Sigmoid colon (tissue), 7 donors: ENCODE data around the gene RPL38. TPM values are rescaled to one million over a fixed set of nuclear protein-coding genes. Genes with fewer than 3 reads are reported as not detected.

Experiments used
- DNase-seq: peaks from one replicate; pipeline ENCODE4 v3.0.0-alpha.2; 2019
- H3K27ac ChIP-seq, 4 donors: fragments of 200-600 bp; sonication (generic); one replicate each; pipeline ENCODE4 v1.5.1; 2016 to 2019; ENCODE audit warnings: mild to moderate bottlenecking in 1 of 4
- H3K27me3 ChIP-seq, 3 donors: fragments of 200-600 bp; sonication (generic); one replicate each; pipeline ENCODE4 v1.5.1; 2019; ENCODE audit warnings: mild to moderate bottlenecking in 1 of 3
- H3K36me3 ChIP-seq, 4 donors: fragments of 200-600 bp; sonication (generic); one replicate each; pipeline ENCODE4 v1.5.1; 2016 to 2019
- H3K4me1 ChIP-seq, 4 donors: fragments of 200-600 bp; sonication (generic); one replicate each; pipeline ENCODE4 v1.5.1; 2017 to 2019
- H3K4me3 ChIP-seq, 4 donors: fragments of 200-600 bp; sonication (generic); one replicate each; pipeline ENCODE4 v1.5.1; 2017 to 2019; ENCODE audit warnings: mild to moderate bottlenecking in 2 of 4, moderate library complexity in 1 of 4
- H3K9me3 ChIP-seq, 4 donors: fragments of 200-600 bp in 3 of 4; sonication (generic) in 3 of 4; one replicate each; pipeline versions ENCODE4 v1.5.1 to v1.6.1; 2013 to 2019
- CTCF ChIP-seq, 4 experiments: fragments of 450-650 bp in 3 of 4; fragments of 200-600 bp in 1 of 4; IDR thresholded peaks; one replicate each; pipeline ENCODE4 v1.5.1; 2016 to 2019; ENCODE audit warnings: antibody characterized with exemption in 4 of 4, mild to moderate bottlenecking in 3 of 4, moderate library complexity in 2 of 4
- EP300 ChIP-seq, 4 donors: sonication (generic); formaldehyde crosslinking; IDR thresholded peaks; one replicate each; pipeline ENCODE4 v1.6.1; 2017; ENCODE audit warnings: antibody characterized with exemption in 4 of 4
- POLR2A ChIP-seq, 2 donors: fragments of 450-650 bp; IDR thresholded peaks; one replicate each; pipeline ENCODE4 v1.6.1; 2016; ENCODE audit warnings: antibody characterized with exemption in 2 of 2, mild to moderate bottlenecking in 2 of 2, moderate library complexity in 2 of 2
- POLR2AphosphoS5 ChIP-seq, 4 donors: sonication (generic); formaldehyde crosslinking; IDR thresholded peaks; one replicate each; pipeline ENCODE4 v1.6.1; 2017; ENCODE audit warnings: antibody characterized with exemption in 4 of 4
- WGBS, 2 donors: extraction: QIAGEN DNeasy Blood & Tissue Kit; methylation state at CpG; one replicate each; pipeline ENCODE4 v1.1.7; 2013; 5-methylcytosine and 5-hydroxymethylcytosine counted together
- intact Hi-C: fragments of 100-400 bp; cut with DNase I; formaldehyde crosslinking; loops from one replicate; pipeline ENCODE4 v1.15.1; 2023
- polyA plus RNA-seq, 3 donors: library from polyadenylated mRNA; stranded (reverse); fragments of 200-250 nt; gene quantifications; one replicate each; pipeline ENCODE4 v1.2.3, GENCODE V29; 2013
- total RNA-seq, 4 donors: library from RNA; depleted of rRNA; stranded (reverse); fragments of >200 nt; gene quantifications; one replicate each; pipeline ENCODE4 v1.1.0, GENCODE V29; 2016
- donor health status: healthy with polysubstance abuse.
- donor health status: Bipolar disorder and iron deficiency.
- donor health status: healthy.

Gene RPL38
- total and polyA plus RNA-seq, 7 donors = 215 to 2,321 (median 718) TPM

- intact Hi-C loops = no loop called here
- peak overlapping the region in 3 of 4 donors; percentile 20 to 52 (median 52) for H3K27ac ChIP-seq
Measured at GRCh38 chr17:74245871-74246270, 42.4 kb downstream of the RPL38 start.

GRCh38 chr17:74249590-74250270, 46.3 kb downstream of the RPL38 start:
- Histone ChIP-seq H3K9me3 (no peaks in the 10 kb centered on the region), H3K27me3 (no peaks in the 10 kb centered on the region), H3K36me3 (peaks cover 0 to 11% (median 0%) of the 10 kb centered on the region in 4 donors), H3K4me1 (peaks cover 0 to 10% (median 2%) of the 10 kb centered on the region in 4 donors), H3K27ac (no peak overlapping the region), H3K4me3 (no peak overlapping the region)
- intact Hi-C loops = no loop called here
- WGBS, 2 donors = 56 to 84% methylated on average over 17 of the region's 17 CpGs
- TF ChIP-seq CTCF (IDR thresholded peaks at IDR 0.05) = no peak
- TF ChIP-seq EP300 (IDR thresholded peaks at IDR 0.05) = no peak
- no peak for TF ChIP-seq POLR2A (IDR thresholded peaks at IDR 0.05)
- no peak for TF ChIP-seq POLR2AphosphoS5 (IDR thresholded peaks at IDR 0.05)
- no peak for DNase-seq

More at GRCh38 chr17:74245871-74246270, 42.4 kb downstream of the RPL38 start:
- Histone ChIP-seq H3K36me3 (no peaks in the 10 kb centered on the region), H3K4me1 (peaks cover 0 to 10% (median 5%) of the 10 kb centered on the region in 4 donors), H3K4me3 (no peak overlapping the region), H3K9me3 (no peaks in the 10 kb centered on the region), H3K27me3 (no peaks in the 10 kb centered on the region)
- DNase-seq = no peak
- no peak for TF ChIP-seq POLR2A (IDR thresholded peaks at IDR 0.05)
- no peak for TF ChIP-seq POLR2AphosphoS5 (IDR thresholded peaks at IDR 0.05)
- no peak for TF ChIP-seq CTCF (IDR thresholded peaks at IDR 0.05)
- TF ChIP-seq EP300 (IDR thresholded peaks at IDR 0.05) = no peak
- WGBS, 2 donors = 45 to 48% methylated on average over 5 of the region's 5 CpGs

- Histone ChIP-seq H3K4me3 (no peak overlapping the region), H3K9me3 (no peaks in the 10 kb centered on the region), H3K27me3 (no peaks in the 10 kb centered on the region), H3K36me3 (peaks cover 0 to 11% (median 0%) of the 10 kb centered on the region in 4 donors), H3K4me1 (peaks cover 0 to 3% (median under 1%) of the 10 kb centered on the region in 4 donors), H3K27ac (no peak overlapping the region)
- TF ChIP-seq POLR2AphosphoS5 (IDR thresholded peaks at IDR 0.05) (no peak), CTCF (IDR thresholded peaks at IDR 0.05) (no peak), POLR2A (IDR thresholded peaks at IDR 0.05) (no peak), EP300 (IDR thresholded peaks at IDR 0.05) (no peak)
- intact Hi-C loops = no loop called here
- 76% methylated on average over 12 of the region's 12 CpGs for WGBS, 2 donors
- DNase-seq = no peak
Measured at GRCh38 chr17:74250324-74250995, 47.0 kb downstream of the RPL38 start.

- no peak for DNase-seq
- no peak overlapping the region for H3K4me3 ChIP-seq
- H3K36me3 ChIP-seq = peaks cover 0 to 11% (median 0%) of the 10 kb centered on the region in 4 donors
- WGBS, 2 donors = 88 to 93% methylated on average over 8 of the region's 8 CpGs
- intact Hi-C loops = no loop called here
- H3K27me3 ChIP-seq = no peaks in the 10 kb centered on the region
- TF ChIP-seq EP300 (IDR thresholded peaks at IDR 0.05) = no peak
- no peaks in the 10 kb centered on the region for H3K9me3 ChIP-seq
- no peak overlapping the region for H3K27ac ChIP-seq
- no peaks in the 10 kb centered on the region for H3K4me1 ChIP-seq
Measured at GRCh38 chr17:74251051-74251450, 47.6 kb downstream of the RPL38 start.

GRCh38 chr17:74251569-74251968, 48.1 kb downstream of the RPL38 start:
- WGBS, 2 donors = 89% methylated on average over 6 of the region's 6 CpGs
- no peaks in the 10 kb centered on the region for H3K4me1 ChIP-seq
- intact Hi-C loops = no loop called here
- H3K9me3 ChIP-seq = no peaks in the 10 kb centered on the region
- no peak overlapping the region for H3K4me3 ChIP-seq
- H3K27ac ChIP-seq = no peak overlapping the region
- no peak for TF ChIP-seq EP300 (IDR thresholded peaks at IDR 0.05)
- no peak for TF ChIP-seq POLR2A (IDR thresholded peaks at IDR 0.05)
- no peak for TF ChIP-seq CTCF (IDR thresholded peaks at IDR 0.05)
- TF ChIP-seq POLR2AphosphoS5 (IDR thresholded peaks at IDR 0.05) = no peak
- H3K27me3 ChIP-seq = no peaks in the 10 kb centered on the region
- no peak for DNase-seq
- peaks cover 0 to 11% (median 0%) of the 10 kb centered on the region in 4 donors for H3K36me3 ChIP-seq
